Measurements from ENCODE around the gene CADM4.

DNA sequence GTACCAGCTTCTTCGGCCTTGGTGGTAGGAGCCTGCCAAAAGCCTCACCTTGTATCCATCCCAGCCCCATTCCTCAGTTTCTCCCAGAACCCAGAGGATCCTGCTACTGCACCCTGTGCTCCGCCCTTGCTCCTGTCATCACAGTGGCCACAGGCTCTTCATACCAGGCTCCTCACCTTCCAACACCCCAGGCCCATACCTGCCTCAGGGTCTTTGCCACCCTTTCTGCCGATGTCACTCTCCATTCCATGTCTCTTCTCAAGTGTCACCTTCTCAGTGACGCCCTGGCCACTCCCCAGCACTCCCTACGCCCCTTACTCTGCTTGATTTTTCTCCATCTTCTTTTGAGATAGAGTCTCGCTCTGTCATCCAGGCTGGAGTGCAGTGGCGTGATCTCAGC lies 29.8 kb downstream of the CADM4 start:
- TF ChIP-seq, protein P1, sequence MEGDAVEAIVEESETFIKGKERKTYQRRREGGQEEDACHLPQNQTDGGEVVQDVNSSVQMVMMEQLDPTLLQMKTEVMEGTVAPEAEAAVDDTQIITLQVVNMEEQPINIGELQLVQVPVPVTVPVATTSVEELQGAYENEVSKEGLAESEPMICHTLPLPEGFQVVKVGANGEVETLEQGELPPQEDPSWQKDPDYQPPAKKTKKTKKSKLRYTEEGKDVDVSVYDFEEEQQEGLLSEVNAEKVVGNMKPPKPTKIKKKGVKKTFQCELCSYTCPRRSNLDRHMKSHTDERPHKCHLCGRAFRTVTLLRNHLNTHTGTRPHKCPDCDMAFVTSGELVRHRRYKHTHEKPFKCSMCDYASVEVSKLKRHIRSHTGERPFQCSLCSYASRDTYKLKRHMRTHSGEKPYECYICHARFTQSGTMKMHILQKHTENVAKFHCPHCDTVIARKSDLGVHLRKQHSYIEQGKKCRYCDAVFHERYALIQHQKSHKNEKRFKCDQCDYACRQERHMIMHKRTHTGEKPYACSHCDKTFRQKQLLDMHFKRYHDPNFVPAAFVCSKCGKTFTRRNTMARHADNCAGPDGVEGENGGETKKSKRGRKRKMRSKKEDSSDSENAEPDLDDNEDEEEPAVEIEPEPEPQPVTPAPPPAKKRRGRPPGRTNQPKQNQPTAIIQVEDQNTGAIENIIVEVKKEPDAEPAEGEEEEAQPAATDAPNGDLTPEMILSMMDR (IDR thresholded peaks at IDR 0.05), result no peak
- TF ChIP-seq POLR2A (IDR thresholded peaks at IDR 0.05) (no peak), EP300 (IDR thresholded peaks at IDR 0.05) (no peak)

Data from tibial nerve (tissue), 4 donors.